Neural cell (in vitro differentiated cells): ENCODE data around the gene FBXO34. TPM values are rescaled to one million over a fixed set of nuclear protein-coding genes. Genes with fewer than 3 reads are reported as not detected.

Source experiments
- H2AFZ ChIP-seq: fragments of 200-600, 300-800 bp; sonication (generic), shearing (Covaris generic); 2 replicates; pipeline ENCODE4 v1.6.0; 2014; ENCODE audit warnings: low read depth, mild to moderate bottlenecking, antibody characterized with exemption, low read length, moderate library complexity
- H3F3A ChIP-seq: fragments of 200-600 bp; shearing (Covaris generic); 2 replicates; pipeline ENCODE4 v1.6.1; 2016; ENCODE audit warnings: mild to moderate bottlenecking, moderate library complexity, mixed read lengths, antibody characterized with exemption, low read length; ENCODE audit not compliant: insufficient read depth, poor library complexity, severe bottlenecking
- H3K27ac ChIP-seq: fragments of 200-600, 300-800 bp; sonication (generic), shearing (Covaris generic); 2 replicates; pipeline ENCODE4 v1.5.1; 2014; ENCODE audit warnings: mild to moderate bottlenecking, low read length, moderate library complexity
- H3K27me3 ChIP-seq: fragments of 300-800, 200-600 bp; sonication (generic), shearing (Covaris generic); 2 replicates; pipeline ENCODE4 v1.6.0; 2014; ENCODE audit warnings: mild to moderate bottlenecking, low read depth, low read length, moderate library complexity; ENCODE audit not compliant: insufficient read depth
- H3K36me3 ChIP-seq: fragments of 300-800, 200-600 bp; sonication (generic), shearing (Covaris generic); 2 replicates; pipeline ENCODE4 v1.5.1; 2014; ENCODE audit warnings: mild to moderate bottlenecking, antibody characterized with exemption, low read length, moderate library complexity; ENCODE audit not compliant: insufficient read depth
- H3K4me2 ChIP-seq: fragments of 300-800, 200-600 bp; sonication (generic), shearing (Covaris generic); 2 replicates; pipeline ENCODE4 v1.6.0; 2014; ENCODE audit warnings: mild to moderate bottlenecking, low read length
- H3K4me3 ChIP-seq: fragments of 300-800, 200-600 bp; sonication (generic), shearing (Covaris generic); 2 replicates; pipeline ENCODE4 v1.5.1; 2014; ENCODE audit warnings: mild to moderate bottlenecking, low read length, moderate library complexity
- H3K79me2 ChIP-seq: fragments of 200-600 bp; shearing (Covaris generic); replicated peaks from 2 replicates; pipeline ENCODE4 v1.6.0; 2014; ENCODE audit warnings: mild to moderate bottlenecking, low read length, moderate library complexity; ENCODE audit not compliant: insufficient read depth
- H3K9ac ChIP-seq: fragments of 300-800, 200-600 bp; sonication (generic), shearing (Covaris generic); 2 replicates; pipeline ENCODE4 v1.6.1; 2016; ENCODE audit warnings: mild to moderate bottlenecking, low read length, mixed read lengths
- H3K9me2 ChIP-seq: fragments of 200-600 bp; shearing (Covaris generic); 2 replicates; pipeline ENCODE4 v1.6.1; 2016; ENCODE audit warnings: mild to moderate bottlenecking, low read length, mixed read lengths; ENCODE audit not compliant: insufficient read depth
- H3K9me3 ChIP-seq: fragments of 200-600, 300-800 bp; sonication (generic), shearing (Covaris generic); 2 replicates; pipeline ENCODE4 v1.6.1; 2016; ENCODE audit warnings: mild to moderate bottlenecking, mixed run types, low read length, moderate library complexity, mixed read lengths
- H4K20me1 ChIP-seq: fragments of 200-600 bp; shearing (Covaris generic); 2 replicates; pipeline ENCODE4 v1.6.1; 2016; ENCODE audit warnings: mild to moderate bottlenecking, mixed run types; ENCODE audit not compliant: insufficient read depth
- CTCF ChIP-seq: fragments of 450-650 bp; IDR thresholded peaks from 2 replicates; pipeline ENCODE4 v1.5.1; 2014; ENCODE audit warnings: antibody characterized with exemption, mild to moderate bottlenecking, moderate library complexity; ENCODE audit not compliant: poor library complexity, severe bottlenecking
- EP300 ChIP-seq: fragments of 450-650 bp; conservative IDR thresholded peaks from 2 replicates; pipeline ENCODE4 v1.6.1; 2014; ENCODE audit warnings: antibody characterized with exemption, mild to moderate bottlenecking, moderate library complexity; ENCODE audit not compliant: poor library complexity, severe bottlenecking
- EZH2 ChIP-seq: fragments of 200-600, 300-800 bp; shearing (Covaris generic), sonication (generic); IDR thresholded peaks from 2 replicates; pipeline ENCODE4 v1.6.1; 2014; ENCODE audit warnings: antibody characterized with exemption, low read length, borderline replicate concordance, mild to moderate bottlenecking; ENCODE audit not compliant: insufficient read depth, poor library complexity, severe bottlenecking
- MXI1 ChIP-seq: fragments of 450-650 bp; conservative IDR thresholded peaks from 2 replicates; pipeline ENCODE4 v1.6.1; 2014; ENCODE audit warnings: antibody characterized with exemption, mild to moderate bottlenecking; ENCODE audit not compliant: poor library complexity, severe bottlenecking
- POLR2AphosphoS5 ChIP-seq: IDR thresholded peaks from 2 replicates; pipeline ENCODE4 v1.6.1; 2012
- RAD21 ChIP-seq: fragments of 450-650 bp; conservative IDR thresholded peaks from 2 replicates; pipeline ENCODE4 v1.6.1; 2014; ENCODE audit warnings: antibody characterized with exemption, mild to moderate bottlenecking, moderate library complexity
- SMC3 ChIP-seq: fragments of 450-650 bp; conservative IDR thresholded peaks from 2 replicates; pipeline ENCODE4 v1.6.1; 2014; ENCODE audit warnings: antibody characterized with exemption, mild to moderate bottlenecking, moderate library complexity; ENCODE audit not compliant: poor library complexity
- TAF1 ChIP-seq: IDR thresholded peaks from 2 replicates; pipeline ENCODE4 v1.6.1; 2012; ENCODE audit warnings: low read depth
- polyA minus RNA-seq: library from RNA; depleted of rRNA, polyadenylated mRNA; stranded (reverse); fragments of >200 nt; gene quantifications from 2 replicates; pipeline ENCODE4 v1.2.3, GENCODE V29; 2014
- polyA plus RNA-seq: library from polyadenylated mRNA; depleted of rRNA; stranded (reverse); fragments of >200 nt; gene quantifications from 2 replicates; pipeline ENCODE4 v1.2.3, GENCODE V29; 2014
- TF ChIP-seq, protein P1 (sequence below): IDR thresholded peaks from 2 replicates; pipeline ENCODE4 v1.6.1; 2012; ENCODE audit warnings: borderline replicate concordance

Gene FBXO34, protein sequence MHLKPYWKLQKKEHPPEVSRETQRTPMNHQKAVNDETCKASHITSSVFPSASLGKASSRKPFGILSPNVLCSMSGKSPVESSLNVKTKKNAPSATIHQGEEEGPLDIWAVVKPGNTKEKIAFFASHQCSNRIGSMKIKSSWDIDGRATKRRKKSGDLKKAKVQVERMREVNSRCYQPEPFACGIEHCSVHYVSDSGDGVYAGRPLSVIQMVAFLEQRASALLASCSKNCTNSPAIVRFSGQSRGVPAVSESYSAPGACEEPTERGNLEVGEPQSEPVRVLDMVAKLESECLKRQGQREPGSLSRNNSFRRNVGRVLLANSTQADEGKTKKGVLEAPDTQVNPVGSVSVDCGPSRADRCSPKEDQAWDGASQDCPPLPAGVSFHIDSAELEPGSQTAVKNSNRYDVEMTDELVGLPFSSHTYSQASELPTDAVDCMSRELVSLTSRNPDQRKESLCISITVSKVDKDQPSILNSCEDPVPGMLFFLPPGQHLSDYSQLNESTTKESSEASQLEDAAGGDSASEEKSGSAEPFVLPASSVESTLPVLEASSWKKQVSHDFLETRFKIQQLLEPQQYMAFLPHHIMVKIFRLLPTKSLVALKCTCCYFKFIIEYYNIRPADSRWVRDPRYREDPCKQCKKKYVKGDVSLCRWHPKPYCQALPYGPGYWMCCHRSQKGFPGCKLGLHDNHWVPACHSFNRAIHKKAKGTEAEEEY
- polyA plus RNA-seq (29.9 and 34.2 TPM in 2 replicates), polyA minus RNA-seq (62.0 and 65.0 TPM in 2 replicates)

DNA sequence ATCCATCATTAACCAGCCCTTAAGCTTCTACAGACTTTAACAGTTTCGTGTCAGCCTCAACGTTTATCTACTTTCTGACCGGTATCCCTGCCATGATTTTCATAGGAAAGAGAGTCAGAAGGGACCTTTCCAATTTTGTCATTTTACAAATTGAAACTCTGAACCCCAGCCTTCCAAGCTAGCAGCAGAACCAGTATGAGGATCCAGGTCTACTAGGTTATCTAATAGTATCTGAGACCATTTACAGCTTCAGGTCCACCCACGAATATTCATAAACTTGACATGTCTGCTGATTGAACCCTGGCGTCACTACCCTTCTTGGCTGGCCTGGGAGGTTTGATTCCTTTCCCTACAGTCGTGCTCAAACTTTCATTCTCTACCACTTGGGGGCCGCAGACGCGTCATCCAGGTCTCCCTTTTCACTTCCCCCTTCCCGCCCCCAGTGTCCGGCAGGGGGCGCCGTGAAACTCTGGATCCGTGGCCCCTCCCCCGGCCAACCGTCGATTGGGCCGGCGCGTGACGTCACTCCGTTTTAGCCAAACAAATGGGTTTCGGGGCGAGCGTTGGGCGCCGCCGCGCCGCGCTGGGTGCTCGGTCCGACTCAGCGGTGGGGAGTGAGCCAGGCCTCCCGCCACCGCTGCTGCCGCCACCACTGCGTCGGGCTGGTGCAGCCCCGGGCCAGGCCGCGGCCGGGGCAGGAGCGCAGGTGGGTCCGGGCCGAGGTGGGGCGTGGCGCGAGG, at the start of gene FBXO34:
Gene FBXO34 (plus strand): TSS at position 590 of the 740 bp plus-strand sequence. CDS start 78,970 bp downstream, outside the sequence.
- Histone ChIP-seq H3F3A (no peaks in the 10 kb centered on the region), H3K27ac (peak within 1 kb of the TSS; percentile 74), H3K4me2 (peak within 1 kb of the TSS; percentile 61), H3K79me2 (peaks cover 34% of the 10 kb centered on the region), H3K9ac (peak within 1 kb of the TSS; percentile 90), H4K20me1 (no peaks in the 10 kb centered on the region), H3K4me3 (peak within 1 kb of the TSS; percentile 96), H2AFZ (peak within 1 kb of the TSS; percentile 66), H3K9me2 (no peaks in the 10 kb centered on the region), H3K27me3 (no peaks in the 10 kb centered on the region), H3K9me3 (no peaks in the 10 kb centered on the region), H3K36me3 (no peaks in the 10 kb centered on the region)
- TF ChIP-seq TAF1 (peak; percentile 34), CTCF (peak; percentile 100), EZH2 (no peak), SMC3 (peak; percentile 95), POLR2AphosphoS5 (peak; percentile 90), MXI1 (peak; percentile 49), RAD21 (peak; percentile 83), EP300 (peak; percentile 71)
- TF ChIP-seq, protein P1, sequence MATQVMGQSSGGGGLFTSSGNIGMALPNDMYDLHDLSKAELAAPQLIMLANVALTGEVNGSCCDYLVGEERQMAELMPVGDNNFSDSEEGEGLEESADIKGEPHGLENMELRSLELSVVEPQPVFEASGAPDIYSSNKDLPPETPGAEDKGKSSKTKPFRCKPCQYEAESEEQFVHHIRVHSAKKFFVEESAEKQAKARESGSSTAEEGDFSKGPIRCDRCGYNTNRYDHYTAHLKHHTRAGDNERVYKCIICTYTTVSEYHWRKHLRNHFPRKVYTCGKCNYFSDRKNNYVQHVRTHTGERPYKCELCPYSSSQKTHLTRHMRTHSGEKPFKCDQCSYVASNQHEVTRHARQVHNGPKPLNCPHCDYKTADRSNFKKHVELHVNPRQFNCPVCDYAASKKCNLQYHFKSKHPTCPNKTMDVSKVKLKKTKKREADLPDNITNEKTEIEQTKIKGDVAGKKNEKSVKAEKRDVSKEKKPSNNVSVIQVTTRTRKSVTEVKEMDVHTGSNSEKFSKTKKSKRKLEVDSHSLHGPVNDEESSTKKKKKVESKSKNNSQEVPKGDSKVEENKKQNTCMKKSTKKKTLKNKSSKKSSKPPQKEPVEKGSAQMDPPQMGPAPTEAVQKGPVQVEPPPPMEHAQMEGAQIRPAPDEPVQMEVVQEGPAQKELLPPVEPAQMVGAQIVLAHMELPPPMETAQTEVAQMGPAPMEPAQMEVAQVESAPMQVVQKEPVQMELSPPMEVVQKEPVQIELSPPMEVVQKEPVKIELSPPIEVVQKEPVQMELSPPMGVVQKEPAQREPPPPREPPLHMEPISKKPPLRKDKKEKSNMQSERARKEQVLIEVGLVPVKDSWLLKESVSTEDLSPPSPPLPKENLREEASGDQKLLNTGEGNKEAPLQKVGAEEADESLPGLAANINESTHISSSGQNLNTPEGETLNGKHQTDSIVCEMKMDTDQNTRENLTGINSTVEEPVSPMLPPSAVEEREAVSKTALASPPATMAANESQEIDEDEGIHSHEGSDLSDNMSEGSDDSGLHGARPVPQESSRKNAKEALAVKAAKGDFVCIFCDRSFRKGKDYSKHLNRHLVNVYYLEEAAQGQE = peak; percentile 43

DNA sequence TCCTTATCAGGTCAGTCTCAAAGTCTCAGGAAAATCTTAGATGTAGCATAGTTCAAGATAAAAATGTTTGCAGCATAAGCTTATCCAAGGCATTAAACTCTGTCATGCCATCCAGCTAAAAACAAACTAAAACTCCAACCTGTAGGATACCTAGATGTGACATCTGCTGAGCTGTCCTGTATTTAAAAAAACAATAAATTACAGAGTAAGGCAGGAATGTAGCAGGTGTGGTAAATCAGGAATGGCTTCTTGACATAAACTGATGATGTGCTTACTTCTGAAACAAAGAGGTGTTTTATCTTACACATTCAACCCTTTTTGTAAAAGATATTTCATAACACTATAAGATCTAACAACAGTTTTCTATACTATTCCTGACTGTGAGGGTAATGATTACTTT, 49.3 kb upstream of the FBXO34 start:
- TF ChIP-seq RAD21 (no peak), TAF1 (no peak), EZH2 (no peak), EP300 (no peak), CTCF (no peak), MXI1 (no peak), POLR2AphosphoS5 (no peak), SMC3 (no peak)
- TF ChIP-seq, protein P1 = no peak
- no peak overlapping the region for H3K27ac ChIP-seq
- H3K9me3 ChIP-seq = no peaks in the 10 kb centered on the region
- H3K9ac ChIP-seq = no peak overlapping the region
- no peak overlapping the region for H3K4me3 ChIP-seq
- no peaks in the 10 kb centered on the region for H3K36me3 ChIP-seq
- no peak overlapping the region for H2AFZ ChIP-seq
- no peak overlapping the region for H3K4me2 ChIP-seq
- H3F3A ChIP-seq = no peaks in the 10 kb centered on the region
- no peaks in the 10 kb centered on the region for H3K9me2 ChIP-seq
- H3K79me2 ChIP-seq = no peaks in the 10 kb centered on the region
- no peaks in the 10 kb centered on the region for H4K20me1 ChIP-seq
- no peaks in the 10 kb centered on the region for H3K27me3 ChIP-seq
